ENCODE data around the gene OTOP2. TPM values are rescaled to one million over a fixed set of nuclear protein-coding genes. Genes with fewer than 3 reads are reported as not detected.

The OTOP2 gene
- total RNA-seq, 2 experiments from 2014 or later = not detected

- POLR2A ChIA-PET = no interaction called here
- CTCF ChIA-PET (ENCODE audit: unreplicated experiment) = interaction anchor here (0.5 kb wide), 1 partner anchor 1665 kb away, joined by 6 read pairs; no protein-coding TSS in a partner anchor
- Histone ChIP-seq H3K4me2 (ENCODE audit: low read length) (no peak overlapping the region), H3K27ac (ENCODE audit: low read depth, low read length, poor library complexity, severe bottlenecking) (no peak overlapping the region), H2AFZ (ENCODE audit: low read length) (no peak overlapping the region), H3K36me3 (ENCODE audit: insufficient read depth, low read length) (no peaks in the 10 kb centered on the region), H3K79me2 (ENCODE audit: insufficient read depth, low read depth, low read length) (no peaks in the 10 kb centered on the region), H3K4me3 (ENCODE audit: low read depth, low read length, poor library complexity, severe bottlenecking) (no peak overlapping the region), H3K9me2 (ENCODE audit: insufficient read depth, low read length) (no peaks in the 10 kb centered on the region), H3K4me1 (ENCODE audit: insufficient read depth, low read length, poor library complexity, severe bottlenecking) (no peaks in the 10 kb centered on the region), H4K20me1 (ENCODE audit: insufficient read depth, low read length) (no peaks in the 10 kb centered on the region), H3K9me3 (ENCODE audit: low read length) (no peaks in the 10 kb centered on the region)
- no TSS peak for BruUV-seq (replicated peaks)
- TF ChIP-seq CTCF (conservative IDR thresholded peaks at IDR 0.05; ENCODE audit: low read length) (no peak), EZH2phosphoT487 (IDR thresholded peaks at IDR 0.05; ENCODE audit: borderline replicate concordance, low read depth, low read length) (no peak)
- DNase-seq (ENCODE audit: low spot score) = no peak
- intact Hi-C loops (cut with micrococcal nuclease; ENCODE audit: unreplicated experiment) = no loop called here
These were observed 5.2 kb upstream of the OTOP2 start for GRCh38 chr17:74918906-74919305.

- Histone ChIP-seq H3K9me2 (ENCODE audit: insufficient read depth, low read length) (no peaks in the 10 kb centered on the region), H4K20me1 (ENCODE audit: insufficient read depth, low read length) (no peaks in the 10 kb centered on the region), H3K36me3 (ENCODE audit: insufficient read depth, low read length) (no peaks in the 10 kb centered on the region), H3K9me3 (ENCODE audit: low read length) (no peaks in the 10 kb centered on the region), H3K79me2 (ENCODE audit: insufficient read depth, low read depth, low read length) (no peaks in the 10 kb centered on the region), H3K4me2 (ENCODE audit: low read length) (no peak overlapping the region), H3K4me3 (ENCODE audit: low read depth, low read length, poor library complexity, severe bottlenecking) (no peak overlapping the region), H2AFZ (ENCODE audit: low read length) (no peak overlapping the region), H3K27ac (ENCODE audit: low read depth, low read length, poor library complexity, severe bottlenecking) (no peak overlapping the region), H3K4me1 (ENCODE audit: insufficient read depth, low read length, poor library complexity, severe bottlenecking) (no peaks in the 10 kb centered on the region)
- intact Hi-C loops (cut with micrococcal nuclease; ENCODE audit: unreplicated experiment) = no loop called here
- no TSS peak for BruUV-seq (replicated peaks)
- POLR2A ChIA-PET = no interaction called here
- DNase-seq (ENCODE audit: low spot score) = no peak
- TF ChIP-seq CTCF (conservative IDR thresholded peaks at IDR 0.05; ENCODE audit: low read length) (peak; percentile 32; the same call in 1 of the 2 replicates), EZH2phosphoT487 (IDR thresholded peaks at IDR 0.05; ENCODE audit: borderline replicate concordance, low read depth, low read length) (no peak)
- CTCF ChIA-PET (ENCODE audit: unreplicated experiment) = interaction anchor here (0.5 kb wide), 1 partner anchor 1664 kb away, joined by 6 read pairs; no protein-coding TSS in a partner anchor
These were observed 4.4 kb upstream of the OTOP2 start for GRCh38 chr17:74919440-74920305.

GRCh38 chr17:74920306-74920620 lies 3.8 kb upstream of the OTOP2 start:
- POLR2A ChIA-PET = no interaction called here
- BruUV-seq (replicated peaks) = no TSS peak
- H3K4me2 ChIP-seq (ENCODE audit: low read length) = no peak overlapping the region
- CTCF ChIA-PET (ENCODE audit: unreplicated experiment) = no interaction called here
- H3K27ac ChIP-seq (ENCODE audit: low read depth, low read length, poor library complexity, severe bottlenecking) = no peak overlapping the region
- H3K4me3 ChIP-seq (ENCODE audit: low read depth, low read length, poor library complexity, severe bottlenecking) = no peak overlapping the region
- no peaks in the 10 kb centered on the region for H3K4me1 ChIP-seq (ENCODE audit: insufficient read depth, low read length, poor library complexity, severe bottlenecking)
- intact Hi-C loops (cut with micrococcal nuclease; ENCODE audit: unreplicated experiment) = no loop called here
- H2AFZ ChIP-seq (ENCODE audit: low read length) = no peak overlapping the region
- no peaks in the 10 kb centered on the region for H4K20me1 ChIP-seq (ENCODE audit: insufficient read depth, low read length)
- TF ChIP-seq EZH2phosphoT487 (IDR thresholded peaks at IDR 0.05; ENCODE audit: borderline replicate concordance, low read depth, low read length) (no peak), CTCF (conservative IDR thresholded peaks at IDR 0.05; ENCODE audit: low read length) (no peak)
- H3K79me2 ChIP-seq (ENCODE audit: insufficient read depth, low read depth, low read length) = no peaks in the 10 kb centered on the region
- DNase-seq (ENCODE audit: low spot score) = no peak
- no peaks in the 10 kb centered on the region for H3K9me2 ChIP-seq (ENCODE audit: insufficient read depth, low read length)
- no peaks in the 10 kb centered on the region for H3K9me3 ChIP-seq (ENCODE audit: low read length)
- no peaks in the 10 kb centered on the region for H3K36me3 ChIP-seq (ENCODE audit: insufficient read depth, low read length)
